Measurements from ENCODE around the gene TUBB4A. TPM values are rescaled to one million over a fixed set of nuclear protein-coding genes. Genes with fewer than 3 reads are reported as not detected.

TUBB4A gene
- total RNA-seq, 3 donors from 2014 or later, result 0.48 TPM; not detected in 2

GRCh38 chr19:6464070-6464873 is 37.8 kb downstream of the TUBB4A start, which contains the start of gene CRB3:
TSS of gene CRB3 (plus strand) at chr19:6464271. CDS start at chr19:6464702, 431 bp downstream.
- Histone ChIP-seq H3K27ac (peak within 1 kb of the TSS; percentile 66 to 86), H3K4me3 (peak within 1 kb of the TSS in 2 of 3 donors; percentile 65 to 80), H3K27me3 (peaks cover 0 to 5% of the 10 kb centered on the region in 2 donors), H3K4me1 (peaks cover 0 to 5% of the 10 kb centered on the region in 2 donors), H3K36me3 (no peaks in the 10 kb centered on the region), H3K9me3 (no peaks in the 10 kb centered on the region)
- intact Hi-C loops (cut with DNase I; ENCODE audit: low total_unique reads), result no loop called here
- TF ChIP-seq, protein P1, sequence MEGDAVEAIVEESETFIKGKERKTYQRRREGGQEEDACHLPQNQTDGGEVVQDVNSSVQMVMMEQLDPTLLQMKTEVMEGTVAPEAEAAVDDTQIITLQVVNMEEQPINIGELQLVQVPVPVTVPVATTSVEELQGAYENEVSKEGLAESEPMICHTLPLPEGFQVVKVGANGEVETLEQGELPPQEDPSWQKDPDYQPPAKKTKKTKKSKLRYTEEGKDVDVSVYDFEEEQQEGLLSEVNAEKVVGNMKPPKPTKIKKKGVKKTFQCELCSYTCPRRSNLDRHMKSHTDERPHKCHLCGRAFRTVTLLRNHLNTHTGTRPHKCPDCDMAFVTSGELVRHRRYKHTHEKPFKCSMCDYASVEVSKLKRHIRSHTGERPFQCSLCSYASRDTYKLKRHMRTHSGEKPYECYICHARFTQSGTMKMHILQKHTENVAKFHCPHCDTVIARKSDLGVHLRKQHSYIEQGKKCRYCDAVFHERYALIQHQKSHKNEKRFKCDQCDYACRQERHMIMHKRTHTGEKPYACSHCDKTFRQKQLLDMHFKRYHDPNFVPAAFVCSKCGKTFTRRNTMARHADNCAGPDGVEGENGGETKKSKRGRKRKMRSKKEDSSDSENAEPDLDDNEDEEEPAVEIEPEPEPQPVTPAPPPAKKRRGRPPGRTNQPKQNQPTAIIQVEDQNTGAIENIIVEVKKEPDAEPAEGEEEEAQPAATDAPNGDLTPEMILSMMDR (IDR thresholded peaks at IDR 0.05), result no peak
- TF ChIP-seq POLR2AphosphoS5 (IDR thresholded peaks at IDR 0.05), result peak in 1 of 3 donors; percentile 86
- DNase-seq (ENCODE audit: low spot score in 2 of 2), result peak; percentile 86 to 93

GRCh38 chr19:6460099-6460884 is 41.8 kb downstream of the TUBB4A start:
- peaks cover 4 to 5% of the 10 kb centered on the region in 2 donors for H3K4me1 ChIP-seq
- H3K4me3 ChIP-seq, result peak overlapping the region; percentile 59 to 96 (median 80)
- H3K9me3 ChIP-seq, result no peaks in the 10 kb centered on the region
- peak overlapping the region; percentile 87 to 91 for H3K27ac ChIP-seq
- peak; percentile 92 to 97 for DNase-seq (ENCODE audit: low spot score in 2 of 2)
- TF ChIP-seq, protein P1 (IDR thresholded peaks at IDR 0.05), result peak; percentile 69 to 84 (median 82)
- no peak for TF ChIP-seq POLR2A (IDR thresholded peaks at IDR 0.05)
- TF ChIP-seq POLR2AphosphoS5 (IDR thresholded peaks at IDR 0.05), result peak in 2 of 3 donors; percentile 41 to 65
- intact Hi-C loops (cut with DNase I; ENCODE audit: low total_unique reads), result no loop called here
- no peaks in the 10 kb centered on the region for H3K36me3 ChIP-seq
- H3K27me3 ChIP-seq, result peaks cover 0 to 5% of the 10 kb centered on the region in 2 donors

GRCh38 chr19:6459262-6460098 is 42.6 kb downstream of the TUBB4A start, which contains the start of gene SLC25A23:
TSS of gene SLC25A23 (minus strand) at chr19:6459792. CDS start at chr19:6459628, 164 bp downstream.
- Histone ChIP-seq H3K36me3 (peaks cover under 1% of the 10 kb centered on the region), H3K4me1 (peaks cover 0 to 4% of the 10 kb centered on the region in 2 donors), H3K27ac (peak within 1 kb of the TSS; percentile 87 to 91), H3K9me3 (peaks cover 0 to 2% of the 10 kb centered on the region in 2 donors), H3K4me3 (peak within 1 kb of the TSS; percentile 59 to 96 (median 80)), H3K27me3 (peaks cover 0 to 4% of the 10 kb centered on the region in 2 donors)
- intact Hi-C loops (cut with DNase I; ENCODE audit: low total_unique reads), result no loop called here
- DNase-seq (ENCODE audit: low spot score in 2 of 2), result peak; percentile 38 to 64
- TF ChIP-seq POLR2A (IDR thresholded peaks at IDR 0.05) (no peak), POLR2AphosphoS5 (IDR thresholded peaks at IDR 0.05) (no peak)
- TF ChIP-seq, protein P1 (IDR thresholded peaks at IDR 0.05), result no peak

GRCh38 chr19:6458695-6459261 is 43.3 kb downstream of the TUBB4A start:
- Histone ChIP-seq H3K9me3 (peaks cover 7 to 9% of the 10 kb centered on the region in 2 donors), H3K4me3 (peak overlapping the region; percentile 59 to 96 (median 80)), H3K4me1 (peaks cover 0 to 4% of the 10 kb centered on the region in 2 donors), H3K27me3 (no peaks in the 10 kb centered on the region), H3K36me3 (peaks cover 8% of the 10 kb centered on the region), H3K27ac (peak overlapping the region; percentile 40 to 57)
- no peak for TF ChIP-seq POLR2AphosphoS5 (IDR thresholded peaks at IDR 0.05)
- TF ChIP-seq POLR2A (IDR thresholded peaks at IDR 0.05), result no peak
- TF ChIP-seq, protein P1 (IDR thresholded peaks at IDR 0.05), result no peak
- intact Hi-C loops (cut with DNase I; ENCODE audit: low total_unique reads), result no loop called here
- DNase-seq (ENCODE audit: low spot score in 2 of 2), result no peak
